HG02870 (cell line): ENCODE data around the gene USP40.

Source experiments
- ATAC-seq: cut with Tn5 transposase; IDR thresholded peaks from one replicate; pipeline ENCODE4 v1.9.1; 2021; ENCODE audit warnings: mild to moderate bottlenecking, moderate library complexity; ENCODE audit not compliant: unreplicated experiment

Gene USP40

DNA sequence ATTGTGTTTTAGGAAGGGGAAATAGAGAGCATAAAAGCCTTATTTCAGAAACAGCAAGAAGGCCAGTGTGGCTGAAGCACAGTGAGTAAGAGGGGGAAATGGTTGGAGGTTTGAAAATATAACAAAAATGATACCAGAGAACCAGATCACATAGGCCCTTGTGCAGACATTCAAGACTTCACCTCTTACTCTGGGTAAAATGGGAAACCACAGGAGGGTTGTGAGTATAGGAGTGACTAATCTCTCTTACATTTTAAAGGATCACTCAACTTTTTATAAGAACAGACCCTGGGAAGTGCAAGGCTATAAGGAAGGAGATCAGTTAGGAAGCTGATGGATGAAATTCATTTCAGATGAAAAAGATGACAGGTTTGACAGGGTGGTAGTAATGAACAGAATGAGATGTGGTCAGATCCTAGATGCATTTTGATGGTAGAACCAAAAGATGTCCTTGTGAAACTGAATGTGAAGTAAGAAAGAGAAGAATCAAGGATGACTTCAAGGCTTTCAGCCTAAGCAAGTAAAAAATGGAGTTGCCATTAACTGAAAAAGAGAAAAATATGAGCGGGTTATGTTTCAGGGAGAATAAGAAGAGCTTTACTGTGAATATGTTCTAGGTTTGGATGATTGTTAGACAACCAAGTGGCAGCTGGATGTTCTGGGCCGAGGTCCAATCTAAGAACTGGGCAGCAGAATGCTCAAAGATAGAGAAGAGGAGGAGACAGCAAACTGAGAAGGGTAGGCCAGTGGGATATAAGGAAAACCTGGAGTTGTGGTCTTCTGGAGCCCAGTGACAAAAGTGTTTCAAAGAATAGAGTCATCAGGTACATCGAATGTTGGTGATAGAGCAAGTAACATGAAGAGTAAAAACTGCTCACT lies 65.1 kb downstream of the USP40 start:
- peak; percentile 93 for ATAC-seq

DNA sequence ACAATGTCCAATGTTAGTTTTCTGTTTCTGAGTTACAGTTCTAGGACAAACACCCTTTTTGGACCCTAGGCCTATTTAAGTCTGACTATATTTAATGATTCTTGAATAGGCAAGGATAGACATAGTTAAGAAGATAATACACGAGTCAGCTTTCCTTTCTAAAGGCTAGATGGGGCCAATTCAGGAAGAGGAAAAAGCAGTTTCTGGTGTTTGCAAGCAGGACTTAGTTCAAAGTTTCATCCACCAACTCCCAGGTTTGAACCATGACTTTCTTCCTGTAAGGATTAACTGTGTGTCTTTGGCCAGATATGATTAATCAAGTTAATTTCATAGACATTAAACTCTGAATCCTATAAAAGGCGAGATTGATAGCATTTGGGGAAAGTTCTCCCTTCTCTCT lies 66.7 kb downstream of the USP40 start:
- no peak for ATAC-seq

DNA sequence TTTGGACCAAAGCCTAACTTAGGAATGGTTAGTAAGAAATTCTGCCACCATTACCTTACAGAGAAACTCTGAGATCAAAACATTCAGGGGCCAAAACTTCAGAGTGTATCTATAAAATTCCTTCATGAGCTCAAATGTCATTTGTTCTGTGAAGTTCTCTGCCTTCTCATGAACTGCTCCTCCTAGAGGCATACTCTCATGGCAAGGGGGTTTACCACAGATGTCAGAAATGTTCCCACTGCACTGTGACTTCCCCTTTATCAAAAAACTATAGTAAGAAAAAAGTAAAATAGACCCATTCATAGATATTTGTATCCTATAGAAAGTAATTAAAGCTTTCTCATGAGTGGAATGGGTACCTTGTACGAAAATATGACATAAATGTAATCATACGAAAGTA lies 68.5 kb downstream of the USP40 start:
- ATAC-seq = no peak

DNA sequence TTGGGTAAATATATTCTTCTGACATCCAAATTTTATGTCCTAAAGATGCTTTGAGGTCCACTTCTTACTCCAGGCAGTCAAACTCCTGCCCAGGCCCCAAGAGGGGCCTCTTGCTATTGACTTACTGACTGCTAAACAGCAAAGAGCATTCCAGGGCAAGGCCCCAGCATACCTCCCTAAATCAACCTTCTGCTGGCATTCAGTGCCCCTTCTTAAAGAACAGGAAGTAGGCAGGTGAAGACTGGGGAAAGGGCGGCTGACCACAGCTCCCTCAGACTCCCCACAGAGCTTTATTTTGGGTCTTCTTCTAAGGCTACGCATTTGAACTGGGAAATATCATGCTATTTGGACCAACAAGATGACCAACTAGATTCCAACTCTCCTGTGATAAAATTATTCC lies 68.9 kb downstream of the USP40 start:
- ATAC-seq = no peak

DNA sequence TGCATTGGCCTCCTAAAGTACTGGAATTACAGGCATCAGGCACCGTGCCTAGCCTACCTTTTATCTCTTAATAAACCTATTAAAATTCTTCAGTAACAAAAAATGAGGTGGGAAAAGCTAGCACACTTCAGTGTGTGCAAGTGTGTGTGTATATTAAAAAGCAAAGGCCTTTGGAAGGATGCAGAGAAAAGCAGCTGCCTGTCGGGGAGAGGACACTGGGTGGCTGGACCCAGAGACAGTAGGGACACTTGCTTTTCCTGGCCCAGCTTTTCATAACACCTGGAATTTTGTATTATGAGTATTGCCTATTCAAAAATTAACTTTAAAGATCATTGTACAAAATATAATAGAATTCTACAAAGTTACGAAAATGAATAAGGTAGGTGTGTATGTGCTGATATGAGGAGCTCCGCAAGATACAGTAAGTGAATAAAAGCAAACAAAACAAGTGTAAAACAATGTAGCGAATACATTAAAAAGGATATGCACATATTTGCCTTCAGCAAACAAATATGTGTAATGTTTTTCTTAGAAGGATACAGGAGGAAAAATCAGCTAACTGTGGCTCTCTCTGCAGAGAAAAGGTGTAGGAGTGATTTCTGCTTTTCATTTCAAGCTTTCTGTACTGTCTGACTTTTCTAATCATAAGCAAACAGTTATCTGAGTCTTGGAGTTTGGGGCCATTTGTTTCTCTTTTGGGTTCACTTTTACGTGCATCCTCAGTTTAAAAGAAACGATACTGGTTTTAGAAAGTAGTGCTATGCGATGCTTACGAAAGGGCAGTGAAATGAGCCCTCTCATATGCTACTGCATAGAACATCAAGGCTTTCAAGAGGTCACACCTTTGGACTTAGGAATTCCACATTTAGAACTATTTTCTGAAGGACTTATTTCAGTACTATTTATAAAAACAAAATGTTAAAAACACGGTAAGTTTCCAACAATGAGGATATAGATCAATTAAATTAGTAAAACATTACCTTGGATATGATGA lies 70.8 kb downstream of the USP40 start:
- no peak for ATAC-seq

DNA sequence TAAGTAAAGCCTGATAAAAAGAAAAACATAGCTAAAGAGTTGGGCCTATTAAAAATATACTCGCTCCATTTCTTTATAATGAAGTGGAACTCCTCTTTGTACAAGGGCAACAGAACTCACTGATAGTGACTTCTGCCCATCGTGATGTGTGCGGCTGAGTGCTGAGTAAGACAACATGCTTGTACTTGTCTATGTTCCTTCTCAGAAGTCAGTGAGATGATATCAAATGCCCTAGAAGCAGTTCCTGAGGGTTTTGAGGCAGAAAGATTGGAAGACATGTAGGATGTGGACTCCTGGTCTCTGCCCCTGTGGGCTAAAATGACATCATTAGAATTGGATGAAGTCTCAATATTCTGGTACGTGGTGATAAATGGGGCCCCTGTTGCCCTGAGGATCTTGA lies 73.8 kb downstream of the USP40 start:
- no peak for ATAC-seq

DNA sequence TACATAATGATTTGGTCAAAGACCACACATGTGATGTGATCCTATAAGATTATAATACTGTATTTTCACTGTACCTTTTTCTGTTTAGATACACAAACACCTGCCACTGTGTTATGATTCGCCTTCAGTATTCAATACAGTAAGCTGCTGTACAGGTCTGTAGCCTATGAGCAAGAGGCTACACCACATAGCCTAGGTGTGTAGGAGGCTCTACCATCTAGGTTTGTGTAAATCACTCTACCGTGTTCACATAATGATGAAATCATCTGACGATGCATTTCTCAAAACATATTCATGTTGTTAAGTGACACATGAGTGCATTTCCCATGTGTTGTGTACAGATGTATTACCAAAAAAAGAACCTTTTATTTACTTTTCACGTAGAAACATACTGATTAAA lies 74.5 kb downstream of the USP40 start:
- no peak for ATAC-seq

DNA sequence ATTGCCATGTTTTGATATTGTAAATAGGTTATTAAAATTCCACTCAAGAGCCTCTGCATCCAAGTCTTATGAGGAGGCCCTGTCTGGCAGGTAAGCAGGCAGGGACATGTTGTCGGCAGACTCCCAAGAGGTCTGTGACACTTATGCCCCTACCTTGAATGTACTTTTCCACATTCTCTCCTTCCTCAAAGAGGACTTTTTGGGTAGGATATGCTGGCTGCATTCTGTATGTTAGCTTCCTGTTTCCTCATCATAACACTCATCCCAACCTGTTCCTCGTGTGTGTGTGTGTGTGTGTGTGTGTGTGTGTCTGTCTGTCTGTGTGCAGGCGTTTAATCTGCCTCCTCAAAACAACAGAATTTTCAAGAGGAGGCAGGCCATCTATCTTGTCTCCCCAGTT lies 75.3 kb downstream of the USP40 start:
- ATAC-seq = no peak

DNA sequence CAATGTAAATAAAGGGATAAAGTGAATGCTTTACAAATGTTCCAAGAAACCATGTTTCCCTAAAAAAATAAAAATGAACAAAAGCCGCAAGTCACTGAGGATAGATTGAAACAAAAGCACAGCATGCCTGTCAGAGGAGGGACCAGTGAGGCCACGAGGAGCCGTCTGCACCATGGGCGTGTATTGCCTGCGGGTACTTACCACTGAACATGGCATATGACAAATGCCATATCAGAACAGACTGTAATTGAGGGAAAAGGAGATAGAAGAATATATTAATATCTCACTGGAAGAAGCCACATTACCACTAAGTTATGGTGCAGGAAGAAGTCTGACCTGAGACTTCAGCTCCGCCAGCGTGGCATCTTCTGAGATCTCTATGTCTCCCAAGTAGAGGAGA lies 75.8 kb downstream of the USP40 start:
- no peak for ATAC-seq

DNA sequence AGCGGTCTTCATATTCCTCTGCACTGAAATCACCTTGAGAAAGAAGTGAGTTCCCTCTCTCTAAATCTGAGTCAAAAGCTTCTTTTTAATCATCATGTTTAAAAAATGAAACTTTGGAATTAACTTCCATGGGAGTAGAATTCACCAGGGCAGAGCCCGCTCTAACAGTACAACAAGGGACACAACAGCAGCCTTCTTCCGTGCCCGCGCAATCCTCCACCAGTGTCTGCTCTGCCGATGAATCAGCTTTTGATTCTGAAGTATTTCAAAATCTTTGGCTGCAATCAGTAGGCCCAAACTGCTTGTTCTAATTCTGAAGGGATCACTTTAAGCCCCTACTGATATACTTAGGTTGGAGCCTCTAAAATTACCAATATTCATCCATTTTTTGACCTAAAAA lies 76.9 kb downstream of the USP40 start:
- ATAC-seq = no peak

DNA sequence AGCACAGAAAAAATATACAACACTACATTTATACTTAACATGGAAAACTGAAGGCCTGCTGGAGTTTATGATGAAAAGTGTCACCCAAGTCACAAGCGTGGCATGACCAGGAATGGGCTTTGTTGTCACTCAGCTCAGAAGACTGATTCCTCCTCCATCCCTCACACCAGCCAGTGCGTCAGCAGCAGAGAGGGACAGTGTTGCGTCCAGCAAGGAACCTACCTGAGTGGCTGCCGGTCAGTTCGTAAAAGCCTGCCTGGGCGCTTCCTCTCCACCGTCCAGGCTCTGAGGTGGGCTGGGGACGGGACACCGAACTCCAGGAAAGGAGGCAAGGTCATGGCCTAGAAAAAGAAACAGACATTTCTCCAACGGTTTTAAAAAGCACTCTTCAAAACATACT lies 77.4 kb downstream of the USP40 start:
- ATAC-seq = no peak

DNA sequence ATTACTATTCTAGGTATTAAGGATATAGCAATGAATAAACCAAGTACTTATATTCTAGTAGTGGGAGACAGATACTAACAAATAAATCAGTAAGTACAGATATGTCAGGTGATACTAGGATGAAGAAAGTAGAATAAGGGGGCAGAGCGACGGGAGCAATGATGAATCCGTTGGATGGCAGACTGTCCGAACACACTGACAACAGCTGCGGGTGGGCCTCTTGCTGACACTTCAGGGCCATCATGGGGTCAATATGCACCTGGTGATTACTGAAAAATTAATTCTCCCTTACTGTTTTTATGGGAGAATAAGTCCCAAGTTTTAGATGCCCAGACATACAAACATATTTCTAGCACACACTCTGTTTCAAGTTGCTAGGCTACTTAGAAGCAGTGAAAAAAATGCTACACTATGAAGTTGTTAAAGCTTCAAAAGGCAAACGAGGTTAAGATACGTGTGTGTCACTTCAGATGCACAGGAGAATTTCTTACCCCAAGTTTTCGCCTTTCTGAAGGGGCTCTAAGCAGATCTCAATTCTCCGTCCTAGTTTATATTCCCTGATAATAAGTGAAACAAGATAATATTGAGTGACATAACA lies 78.7 kb downstream of the USP40 start:
- no peak for ATAC-seq

DNA sequence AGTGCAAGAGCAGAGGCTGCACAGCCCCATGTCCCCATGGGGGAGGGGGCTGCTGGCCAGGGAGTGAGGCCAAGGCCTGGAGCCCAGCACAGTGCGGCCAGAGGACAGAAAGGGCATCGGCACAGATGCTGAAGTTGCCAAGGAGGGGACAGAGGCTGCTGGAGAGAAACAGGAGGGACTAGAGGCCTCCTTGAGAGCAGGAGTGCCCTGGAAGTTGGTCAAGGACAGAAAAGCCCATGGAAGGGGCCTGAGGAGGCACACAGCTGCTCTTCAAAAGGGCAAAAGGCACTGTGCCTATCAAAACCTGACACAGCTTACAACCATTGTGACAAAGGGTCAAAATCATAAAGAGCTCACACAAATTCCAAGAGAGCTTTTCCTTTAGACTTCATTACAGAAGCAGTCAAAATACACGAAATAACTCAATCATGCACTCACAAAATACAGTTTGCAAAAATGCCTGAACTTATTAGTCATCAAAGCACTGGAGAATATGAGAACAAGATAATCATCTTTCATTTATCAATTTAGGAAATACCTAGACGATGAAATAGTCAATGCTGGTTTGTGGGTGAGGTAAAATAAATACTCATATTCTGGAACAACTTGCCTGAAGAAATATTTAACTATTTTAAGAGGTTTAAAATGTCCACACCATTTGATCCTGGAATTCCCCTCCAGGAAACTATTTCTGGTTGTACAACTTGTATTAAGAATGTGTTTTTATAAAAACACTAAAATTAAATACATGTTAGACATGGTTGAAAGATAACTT lies 79.6 kb downstream of the USP40 start:
- ATAC-seq = no peak

DNA sequence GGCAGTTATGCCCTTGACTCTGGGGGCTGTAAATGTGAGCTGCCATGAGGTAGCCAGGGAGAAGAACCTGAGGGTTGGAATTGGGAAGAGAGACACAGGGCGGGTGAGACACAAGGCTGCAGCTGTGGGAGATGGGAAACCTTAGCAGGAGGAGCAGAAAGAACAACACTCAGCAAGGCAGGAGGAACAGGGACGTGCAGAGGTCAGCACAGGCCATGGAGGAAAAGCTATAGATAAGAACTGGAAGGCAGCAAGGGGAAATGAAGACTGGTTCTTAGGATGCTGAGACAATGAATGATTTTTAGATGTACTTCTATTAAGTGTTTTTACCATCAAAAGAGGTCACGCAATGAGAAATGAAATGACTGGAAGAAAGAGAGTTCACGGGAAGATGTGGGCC lies 80.2 kb downstream of the USP40 start:
- ATAC-seq = no peak

DNA sequence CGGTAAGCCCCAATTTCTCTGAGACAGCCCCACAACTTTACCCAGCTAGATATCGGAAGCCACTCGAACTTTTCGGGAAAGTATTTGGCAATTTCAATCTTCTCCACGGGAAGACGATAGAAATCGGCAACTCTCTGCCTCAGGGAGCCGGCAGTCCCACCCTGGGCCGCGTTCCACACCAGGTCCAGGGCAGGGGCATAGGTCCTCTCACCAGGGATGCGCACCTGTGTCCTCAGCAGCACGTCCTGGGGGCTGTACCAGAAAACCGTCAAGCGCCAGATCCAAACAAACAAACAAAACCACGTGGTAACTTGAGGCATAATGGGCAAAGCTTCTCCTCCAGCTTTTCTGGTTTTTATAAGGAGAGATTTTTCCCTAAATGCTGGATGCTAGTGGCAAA lies 80.9 kb downstream of the USP40 start:
- no peak for ATAC-seq

DNA sequence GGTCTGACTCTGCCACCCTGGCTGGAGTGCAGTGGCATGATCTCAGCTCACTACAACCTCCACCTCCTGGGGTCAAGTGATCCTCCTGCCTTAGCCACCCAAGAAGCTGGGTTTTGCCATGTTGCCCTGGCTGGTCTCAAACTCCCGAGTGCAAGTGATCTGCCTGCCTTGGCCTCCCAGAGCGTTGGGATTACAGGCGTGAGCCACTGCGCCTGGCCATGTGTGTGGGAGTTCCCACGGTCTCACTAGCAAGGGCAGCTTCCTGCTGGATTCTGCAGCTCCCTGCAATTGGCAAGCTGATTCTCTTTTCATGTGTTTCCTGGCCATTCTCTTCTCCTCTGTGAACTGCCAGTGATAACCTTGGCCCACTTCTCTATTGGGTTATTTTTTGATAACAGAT lies 84.0 kb downstream of the USP40 start:
- no peak for ATAC-seq

DNA sequence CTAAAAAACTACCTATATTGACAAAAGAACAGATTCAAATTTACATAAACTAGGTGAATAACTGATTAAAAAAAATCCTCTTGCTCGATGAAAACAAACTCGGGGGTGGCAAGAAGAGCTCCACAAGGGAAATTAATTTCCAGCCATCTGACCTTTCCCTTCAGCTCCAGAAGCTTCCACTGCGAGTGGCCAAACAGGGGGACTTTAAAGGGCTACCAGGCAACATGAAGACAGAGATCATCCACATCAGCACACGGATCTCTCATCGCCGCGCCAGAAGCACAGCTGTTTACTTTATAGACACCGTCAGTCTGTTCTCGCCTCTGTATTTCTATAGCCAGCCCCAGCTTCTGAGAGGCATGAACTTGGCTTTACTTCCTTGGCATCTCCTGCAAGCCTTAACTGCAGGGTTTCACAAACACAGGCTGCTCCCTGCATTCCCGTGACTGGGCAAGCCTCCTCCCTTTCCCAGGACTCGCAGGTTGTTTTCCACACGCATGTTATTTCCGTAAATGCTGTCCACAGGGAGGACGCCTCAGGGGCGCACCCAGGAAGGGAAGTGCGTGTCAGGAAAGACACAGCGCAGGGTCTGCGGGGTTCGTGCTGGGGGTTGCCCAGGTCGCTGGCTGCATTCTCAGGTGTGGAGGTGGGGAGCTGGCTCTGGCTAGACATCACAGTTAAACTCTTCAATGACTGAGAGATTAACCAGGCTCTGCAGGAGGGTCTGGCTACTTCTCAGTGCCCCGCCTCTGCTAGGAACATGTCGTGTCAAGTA lies 85.0 kb downstream of the USP40 start:
- ATAC-seq = no peak

DNA sequence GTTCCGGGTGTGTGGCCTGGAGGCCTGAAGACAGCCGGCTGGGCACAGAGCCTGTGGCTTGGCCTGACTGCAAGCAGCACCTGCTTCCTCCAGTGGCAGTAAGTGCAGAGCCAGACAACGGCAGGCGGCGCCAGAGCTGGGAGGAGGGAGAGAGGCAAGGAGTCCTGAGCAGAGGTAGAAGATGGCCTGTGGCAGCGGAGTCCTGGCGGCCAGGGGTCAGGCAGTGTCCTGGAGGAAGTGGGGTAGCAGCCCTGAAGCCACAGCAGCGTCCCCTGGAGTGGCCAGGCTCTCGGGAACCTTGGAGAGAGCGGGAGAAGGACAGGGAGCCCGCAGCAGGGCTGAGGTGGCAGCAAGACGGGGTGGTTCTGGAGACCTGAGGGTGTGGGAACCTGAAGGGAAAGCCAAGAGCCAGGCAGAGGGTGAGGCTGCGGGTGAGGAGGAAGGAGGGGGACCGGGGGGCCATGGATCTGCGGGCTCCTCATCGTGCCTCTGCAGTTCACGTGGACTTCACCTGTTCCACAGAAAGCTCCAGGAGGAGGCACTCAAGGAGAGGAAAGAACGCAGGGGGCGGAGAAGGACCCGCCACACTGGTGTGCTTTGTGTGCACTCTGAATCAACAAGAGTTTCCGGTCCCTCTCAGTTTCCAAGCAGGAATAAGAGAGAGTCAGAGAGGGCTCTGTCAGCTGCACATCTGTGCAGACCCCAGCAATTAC lies 85.9 kb downstream of the USP40 start:
- no peak for ATAC-seq
